SH-SY5Y (cell line): ENCODE data around the gene NUP43.

ENCODE experiments used
- GATA2 ChIP-seq: IDR thresholded peaks from 2 replicates; pipeline ENCODE4 v1.6.1; 2011; ENCODE audit warnings: mild to moderate bottlenecking, low read depth, low read length
- GATA3 ChIP-seq: IDR thresholded peaks from 2 replicates; pipeline ENCODE4 v1.6.1; 2011; ENCODE audit warnings: low read depth, mild to moderate bottlenecking, low read length, moderate library complexity

DNA sequence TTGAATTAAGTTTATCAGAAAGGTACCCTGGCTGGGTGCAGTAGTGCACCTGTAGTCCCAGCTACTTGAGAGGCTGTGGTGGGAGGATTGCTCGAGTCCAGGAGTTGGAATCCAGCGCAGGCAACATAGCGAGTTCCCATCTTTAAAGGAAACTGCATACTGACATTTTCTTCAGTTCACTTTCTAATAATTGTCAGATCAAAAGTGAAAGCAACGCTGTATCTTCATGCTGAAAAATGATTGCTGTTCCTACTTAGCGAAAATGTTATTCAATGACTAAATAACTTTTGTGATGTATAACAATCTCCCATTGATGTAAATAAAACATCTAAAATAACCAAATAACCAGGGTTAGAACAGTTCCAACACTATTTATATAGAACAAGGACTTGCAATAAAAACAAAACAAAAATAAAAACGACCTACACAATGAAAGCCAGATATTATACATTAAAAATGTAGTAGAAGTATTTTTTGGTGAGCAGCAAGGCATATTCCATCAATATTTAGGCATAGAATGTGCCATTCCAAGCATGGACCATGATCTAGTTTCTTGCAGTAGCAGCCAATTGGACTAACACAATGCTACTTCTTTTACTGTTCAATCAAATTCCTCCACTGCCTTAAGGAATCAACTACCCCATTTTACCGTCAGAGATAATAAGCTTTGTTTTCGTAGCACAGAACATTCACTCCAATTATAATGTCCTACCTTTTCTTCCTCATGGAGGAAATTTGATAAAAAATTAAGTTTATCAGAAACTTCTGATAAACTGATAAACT, 30.0 kb downstream of the NUP43 start:
- TF ChIP-seq GATA2 (no peak), GATA3 (no peak)
